IMR-90 (cell line): Measurements from ENCODE around the gene CTNNA1. TPM values are rescaled to one million over a fixed set of nuclear protein-coding genes. Genes with fewer than 3 reads are reported as not detected.

Source experiments
- ATAC-seq: fragments of 200-7000 bp; cut with Tn5 transposase; 2 replicates; pipeline ENCODE4 v1.9.1; 2020; ENCODE audit warnings: low read depth, mild to moderate bottlenecking, moderate library complexity
- BruUV-seq: library from RNA; stranded (reverse); fragments of 400-500 nt; replicated peaks from 2 replicates; lab custom pipeline; 2021; lab: Mats Ljungman, UMichigan
- CTCF ChIA-PET: fragments of 300-600 bp; formaldehyde crosslinking; extraction: SDS; loops from one replicate; lab custom pipeline; 2021; ENCODE audit warnings: antibody characterized with exemption; lab: Yijun Ruan, JAX
- POLR2A ChIA-PET: fragments of 300-600 bp; sonication (Branson Sonifier 250); formaldehyde crosslinking; loops from one replicate; lab custom pipeline; 2022; ENCODE audit warnings: antibody characterized with exemption; ENCODE audit not compliant: unreplicated experiment; lab: Charles Lee
- DNase-seq: peaks from one replicate; pipeline ENCODE4 v3.0.0; 2013
- H2AFZ ChIP-seq: replicated peaks from 2 replicates; pipeline ENCODE3; 2013; ENCODE audit warnings: low read length, mild to moderate bottlenecking; ENCODE audit not compliant: poor library complexity
- H2AK5ac ChIP-seq: 2 replicates; pipeline ENCODE4 v1.6.1; 2013; ENCODE audit warnings: low read depth, low read length, inconsistent platforms
- H2AK9ac ChIP-seq: replicated peaks from 2 replicates; pipeline ENCODE3; 2013; ENCODE audit warnings: mild to moderate bottlenecking, low read depth, low read length, moderate library complexity; ENCODE audit not compliant: poor library complexity
- H2BK120ac ChIP-seq: 2 replicates; pipeline ENCODE4 v1.6.1; 2013; ENCODE audit warnings: low read depth, low read length, inconsistent platforms
- H2BK15ac ChIP-seq: 3 replicates; pipeline ENCODE4 v1.6.1; 2013; ENCODE audit warnings: low read depth, low read length, inconsistent platforms
- H2BK20ac ChIP-seq: 2 replicates; pipeline ENCODE4 v1.6.1; 2013; ENCODE audit warnings: low read depth, mild to moderate bottlenecking, inconsistent platforms, low read length, moderate library complexity
- H2BK5ac ChIP-seq: 2 replicates; pipeline ENCODE4 v1.6.1; 2013; ENCODE audit warnings: mild to moderate bottlenecking, low read depth, low read length, inconsistent platforms; ENCODE audit not compliant: poor library complexity, severe bottlenecking
- H3K14ac ChIP-seq: replicated peaks from 2 replicates; pipeline ENCODE4 v1.6.1; 2013; ENCODE audit warnings: low read depth, low read length, inconsistent platforms
- H3K18ac ChIP-seq: 2 replicates; pipeline ENCODE4 v1.6.1; 2013; ENCODE audit warnings: low read depth, low read length, control low read depth
- H3K23ac ChIP-seq: 2 replicates; pipeline ENCODE4 v1.6.1; 2013; ENCODE audit warnings: low read depth, low read length, inconsistent platforms
- H3K27ac ChIP-seq: 2 replicates; pipeline ENCODE4 v1.5.1; 2013; ENCODE audit warnings: mild to moderate bottlenecking, control low read depth, low read length; ENCODE audit not compliant: insufficient read depth
- H3K27me3 ChIP-seq: 2 replicates; pipeline ENCODE4 v1.6.1; 2013; ENCODE audit warnings: low read length; ENCODE audit not compliant: control insufficient read depth, insufficient read depth
- H3K36me3 ChIP-seq: 2 replicates; pipeline ENCODE4 v1.6.1; 2013; ENCODE audit warnings: low read length, mixed read lengths; ENCODE audit not compliant: control insufficient read depth, insufficient read depth
- H3K4ac ChIP-seq: 2 replicates; pipeline ENCODE4 v1.6.1; 2013; ENCODE audit warnings: low read depth, low read length, inconsistent platforms
- H3K4me1 ChIP-seq: 2 replicates; pipeline ENCODE4 v1.6.1; 2013; ENCODE audit warnings: low read length, mixed read lengths; ENCODE audit not compliant: control insufficient read depth, insufficient read depth
- H3K4me2 ChIP-seq: 2 replicates; pipeline ENCODE4 v1.6.1; 2013; ENCODE audit warnings: low read depth, mild to moderate bottlenecking, control low read depth, low read length, moderate library complexity
- H3K4me3 ChIP-seq: 2 replicates; pipeline ENCODE4 v1.5.1; 2013; ENCODE audit warnings: low read depth, mild to moderate bottlenecking, control low read depth, low read length, moderate library complexity; ENCODE audit not compliant: insufficient read depth
- H3K56ac ChIP-seq: 2 replicates; pipeline ENCODE4 v1.6.1; 2013; ENCODE audit warnings: low read length, inconsistent platforms; ENCODE audit not compliant: insufficient read depth; ENCODE audit errors: extremely low read depth
- H3K79me1 ChIP-seq, 2 experiments: 2 replicates each; pipeline ENCODE4 v1.6.1; 2013; ENCODE audit warnings: low read length in 2 of 2, inconsistent platforms in 1 of 2, low read depth in 1 of 2
- H3K9ac ChIP-seq: 2 replicates; pipeline ENCODE4 v1.6.1; 2013; ENCODE audit warnings: low read depth, low read length, control low read depth
- H3K9me1 ChIP-seq: 2 replicates; pipeline ENCODE4 v1.6.1; 2013; ENCODE audit warnings: low read length, inconsistent platforms; ENCODE audit not compliant: insufficient read depth
- H3K9me3 ChIP-seq: 2 replicates; pipeline ENCODE4 v1.6.1; 2013; ENCODE audit warnings: low read length; ENCODE audit not compliant: control insufficient read depth, insufficient read depth
- H4K20me1 ChIP-seq: 2 replicates; pipeline ENCODE4 v1.6.1; 2013; ENCODE audit warnings: low read length, inconsistent platforms; ENCODE audit not compliant: insufficient read depth
- H4K5ac ChIP-seq: 2 replicates; pipeline ENCODE4 v1.6.1; 2013; ENCODE audit warnings: mild to moderate bottlenecking, low read depth, low read length, control low read depth
- H4K8ac ChIP-seq, 2 experiments: 2 replicates each; pipeline ENCODE4 v1.6.1; 2013; ENCODE audit warnings: low read depth in 2 of 2, low read length in 2 of 2, control low read depth in 1 of 2, inconsistent platforms in 1 of 2
- H4K91ac ChIP-seq: 2 replicates; pipeline ENCODE4 v1.6.1; 2013; ENCODE audit warnings: low read depth, low read length, inconsistent platforms; ENCODE audit not compliant: insufficient read depth
- BHLHE40 ChIP-seq: fragments of 150-350 bp; IDR thresholded peaks from 2 replicates; pipeline ENCODE4 v1.6.1; 2016; ENCODE audit warnings: mild to moderate bottlenecking, low read depth, low read length
- CEBPB ChIP-seq: IDR thresholded peaks from 2 replicates; pipeline ENCODE4 v1.6.1; 2012; ENCODE audit warnings: low read depth, low read length, improper control_type of control experiment
- CHD1 ChIP-seq: IDR thresholded peaks from 2 replicates; pipeline ENCODE4 v1.6.1; 2012; ENCODE audit warnings: low read depth, low read length, improper control_type of control experiment
- ELK1 ChIP-seq: fragments of 150-350 bp; IDR thresholded peaks from 2 replicates; pipeline ENCODE4 v1.6.1; 2016; ENCODE audit warnings: low read depth, mild to moderate bottlenecking, low read length, moderate library complexity, borderline replicate concordance
- FOS ChIP-seq: fragments of 150-350 bp; IDR thresholded peaks from 2 replicates; pipeline ENCODE4 v1.6.1; 2016; ENCODE audit warnings: low read depth, low read length
- MAFK ChIP-seq: IDR thresholded peaks from 2 replicates; pipeline ENCODE4 v1.6.1; 2012; ENCODE audit warnings: low read depth, low read length, improper control_type of control experiment
- NFE2L2 ChIP-seq: fragments of 150-350 bp; IDR thresholded peaks from 2 replicates; pipeline ENCODE4 v1.6.1; 2016; ENCODE audit warnings: low read depth, mild to moderate bottlenecking, low read length
- POLR2A ChIP-seq: IDR thresholded peaks from 2 replicates; pipeline ENCODE4 v1.6.1; 2012; ENCODE audit warnings: mild to moderate bottlenecking, low read depth, low read length
- RCOR1 ChIP-seq: IDR thresholded peaks from 2 replicates; pipeline ENCODE4 v1.6.1; 2012; ENCODE audit warnings: mild to moderate bottlenecking, low read length, improper control_type of control experiment; ENCODE audit not compliant: insufficient replicate concordance
- RFX5 ChIP-seq: IDR thresholded peaks from 2 replicates; pipeline ENCODE4 v1.8.0; 2012; ENCODE audit warnings: low read depth, mild to moderate bottlenecking, low read length, moderate library complexity
- SMC3 ChIP-seq: fragments of 150-350 bp; IDR thresholded peaks from 2 replicates; pipeline ENCODE4 v1.6.1; 2016; ENCODE audit warnings: low read depth, mild to moderate bottlenecking, antibody characterized with exemption, low read length, moderate library complexity
- WGBS, 2 experiments: methylation state at CpG; one replicate each; pipeline versions ENCODE4 v1.1.5 to v1.1.7; 2013; ENCODE audit warnings: missing lambda C conversion rate in 2 of 2; ENCODE audit not compliant: insufficient read length in 1 of 2; ENCODE audit errors: extremely low coverage in 2 of 2; 5-methylcytosine and 5-hydroxymethylcytosine counted together
- dilution Hi-C: fragments of 300-500 bp; cut with HindIII; formaldehyde crosslinking; loops from one replicate; pipeline ENCODE4 v1.14.3; 2018; ENCODE audit warnings: low sequenced_read_pairs; ENCODE audit not compliant: unreplicated experiment
- in situ Hi-C: fragments of 300-500 bp; cut with MboI; formaldehyde crosslinking; loops from 3 replicates; pipeline ENCODE4 v1.14.3; 2019; ENCODE audit warnings: low sequenced_read_pairs, inconsistent platforms, mixed read lengths
- intact Hi-C: fragments of 100-400 bp; cut with micrococcal nuclease; formaldehyde crosslinking; loops from 2 replicates; pipeline ENCODE4 v1.10.0; 2022
- polyA plus RNA-seq, 3 experiments: library from polyadenylated mRNA; depleted of rRNA; stranded (reverse); fragments of >200 nt; gene quantifications; 2 replicates each; pipeline ENCODE4 v1.2.3, GENCODE V29; 2012; ENCODE audit warnings: low replicate concordance in 1 of 3
- total RNA-seq: library from RNA; depleted of rRNA; stranded (reverse); fragments of >200 nt; gene quantifications from 2 replicates; pipeline ENCODE4 v1.2.3, GENCODE V29; 2012
- TF ChIP-seq, protein P1 (sequence below): conservative IDR thresholded peaks from 2 replicates; pipeline ENCODE4 v1.5.1; 2012; ENCODE audit warnings: mild to moderate bottlenecking, low read depth, low read length, improper control_type of control experiment

The CTNNA1 gene
- total and polyA plus RNA-seq, 2 of the 4 experiments (the other 2 are of a cell fraction), result 220 to 471 TPM

- no peak overlapping the region; the same call in 1 of the 2 replicates for H3K4ac ChIP-seq
- H2BK15ac ChIP-seq, result no peak overlapping the region
- no peak overlapping the region for H3K4me2 ChIP-seq
- peaks cover 7% of the 10 kb centered on the region for H3K9me3 ChIP-seq
- H4K91ac ChIP-seq, result no peak overlapping the region
- in situ Hi-C loops, result no loop called here
- TF ChIP-seq BHLHE40, result no peak
- TF ChIP-seq RFX5, result no peak
- no peak for TF ChIP-seq SMC3
- no peak for TF ChIP-seq FOS
- TF ChIP-seq, protein P1, sequence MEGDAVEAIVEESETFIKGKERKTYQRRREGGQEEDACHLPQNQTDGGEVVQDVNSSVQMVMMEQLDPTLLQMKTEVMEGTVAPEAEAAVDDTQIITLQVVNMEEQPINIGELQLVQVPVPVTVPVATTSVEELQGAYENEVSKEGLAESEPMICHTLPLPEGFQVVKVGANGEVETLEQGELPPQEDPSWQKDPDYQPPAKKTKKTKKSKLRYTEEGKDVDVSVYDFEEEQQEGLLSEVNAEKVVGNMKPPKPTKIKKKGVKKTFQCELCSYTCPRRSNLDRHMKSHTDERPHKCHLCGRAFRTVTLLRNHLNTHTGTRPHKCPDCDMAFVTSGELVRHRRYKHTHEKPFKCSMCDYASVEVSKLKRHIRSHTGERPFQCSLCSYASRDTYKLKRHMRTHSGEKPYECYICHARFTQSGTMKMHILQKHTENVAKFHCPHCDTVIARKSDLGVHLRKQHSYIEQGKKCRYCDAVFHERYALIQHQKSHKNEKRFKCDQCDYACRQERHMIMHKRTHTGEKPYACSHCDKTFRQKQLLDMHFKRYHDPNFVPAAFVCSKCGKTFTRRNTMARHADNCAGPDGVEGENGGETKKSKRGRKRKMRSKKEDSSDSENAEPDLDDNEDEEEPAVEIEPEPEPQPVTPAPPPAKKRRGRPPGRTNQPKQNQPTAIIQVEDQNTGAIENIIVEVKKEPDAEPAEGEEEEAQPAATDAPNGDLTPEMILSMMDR, result no peak
- TF ChIP-seq POLR2A, result no peak
- TF ChIP-seq ELK1, result no peak
- TF ChIP-seq MAFK, result no peak
- no peak for TF ChIP-seq CEBPB
- no peak for TF ChIP-seq CHD1
- no peak for TF ChIP-seq RCOR1
- TF ChIP-seq NFE2L2, result no peak
- peaks cover 15% of the 10 kb centered on the region for H3K9me1 ChIP-seq
- no peak overlapping the region for H3K18ac ChIP-seq
- dilution Hi-C loops, result no loop called here
- no peak overlapping the region for H4K8ac ChIP-seq
- intact Hi-C loops, result no loop called here
- H4K20me1 ChIP-seq, result peaks cover 56% of the 10 kb centered on the region
- peaks cover 40 to 71% of the 10 kb centered on the region in 2 experiments for H3K79me1 ChIP-seq
- ChIA-PET POLR2A (interaction anchor here (0.6 kb wide), 1 partner anchor 9 kb away, joined by 9 read pairs; no protein-coding TSS in a partner anchor), CTCF (no interaction called here)
- H3K9ac ChIP-seq, result no peak overlapping the region
- H3K36me3 ChIP-seq, result peaks cover 6% of the 10 kb centered on the region
- no peak overlapping the region for H2BK120ac ChIP-seq
- H3K4me3 ChIP-seq, result no peak overlapping the region
- H3K4me1 ChIP-seq, result peaks cover 14% of the 10 kb centered on the region
- H2BK20ac ChIP-seq, result no peak overlapping the region
- H4K5ac ChIP-seq, result no peak overlapping the region
- no TSS peak for BruUV-seq
- ATAC-seq (no peak), DNase-seq (no peak)
- H3K27me3 ChIP-seq, result no peaks in the 10 kb centered on the region
- no peak overlapping the region for H2BK5ac ChIP-seq
- no peak overlapping the region for H3K27ac ChIP-seq
- no peak overlapping the region for H2AK5ac ChIP-seq
- H3K14ac ChIP-seq, result no peak overlapping the region
- 100% methylated on average over 1 of the region's 1 CpG; no CpG with 5 or more reads in 1 of the 2 experiments for WGBS, 2 experiments
- peak overlapping the region; percentile 58; the same call in 1 of the 2 replicates for H3K23ac ChIP-seq
- H2AK9ac ChIP-seq, result no peak overlapping the region
- no peak overlapping the region for H2AFZ ChIP-seq
- H3K56ac ChIP-seq, result no peak overlapping the region
Observed at GRCh38 chr5:138867011-138867410, 113.8 kb downstream of the CTNNA1 start.
